HG02973 (cell line): ENCODE data around the gene SCRT2.

Experiments
- ATAC-seq: cut with Tn5 transposase; IDR thresholded peaks from one replicate; pipeline ENCODE4 v1.9.1; 2021; ENCODE audit warnings: moderate library complexity; ENCODE audit not compliant: unreplicated experiment

Gene SCRT2

GRCh38 chr20:635028-635892 is 40.3 kb downstream of the SCRT2 start:
- ATAC-seq = no peak

- no peak for ATAC-seq
These were observed 41.3 kb downstream of the SCRT2 start for GRCh38 chr20:634148-634925.

GRCh38 chr20:631101-631500 is 44.5 kb downstream of the SCRT2 start:
- no peak for ATAC-seq

- no peak for ATAC-seq
These were observed 49.0 kb downstream of the SCRT2 start for GRCh38 chr20:626579-626978.

- ATAC-seq = no peak
These were observed 50.2 kb downstream of the SCRT2 start for GRCh38 chr20:625360-625932.

GRCh38 chr20:623704-624103 is 51.9 kb downstream of the SCRT2 start:
- no peak for ATAC-seq

GRCh38 chr20:623021-623420 is 52.6 kb downstream of the SCRT2 start:
- no peak for ATAC-seq

- no peak for ATAC-seq
These were observed 53.4 kb downstream of the SCRT2 start for GRCh38 chr20:622161-622560.

GRCh38 chr20:621125-621756 is 54.4 kb downstream of the SCRT2 start:
- no peak for ATAC-seq

GRCh38 chr20:620246-620645 is 55.4 kb downstream of the SCRT2 start:
- ATAC-seq = no peak

- ATAC-seq = no peak
These were observed 56.6 kb downstream of the SCRT2 start for GRCh38 chr20:618980-619379.

- ATAC-seq = no peak
These were observed 57.5 kb downstream of the SCRT2 start for GRCh38 chr20:617934-618690.

- no peak for ATAC-seq
These were observed 60.1 kb downstream of the SCRT2 start for GRCh38 chr20:615514-615913.

GRCh38 chr20:611843-612185 is 63.8 kb downstream of the SCRT2 start:
- ATAC-seq = no peak
